DND-41 (cell line): ENCODE results near the gene PRKAR2A.

Source experiments
- CTCF ChIP-seq: IDR thresholded peaks from 2 replicates; pipeline ENCODE4 v1.5.1; 2012; ENCODE audit warnings: borderline replicate concordance, low read length, moderate library complexity, mild to moderate bottlenecking; ENCODE audit not compliant: poor library complexity, severe bottlenecking; ENCODE audit errors: extremely low read depth
- EZH2 ChIP-seq: IDR thresholded peaks from 3 replicates; pipeline ENCODE4 v1.6.1; 2012; ENCODE audit warnings: borderline replicate concordance, low read depth, mild to moderate bottlenecking, moderate library complexity, low read length, inconsistent platforms; ENCODE audit not compliant: severe bottlenecking

- no peak for TF ChIP-seq CTCF
- TF ChIP-seq EZH2: no peak
Measured at GRCh38 chr3:48797626-48798025, 50.0 kb downstream of the PRKAR2A start.
